Measurements from ENCODE around the gene NPY4R.
"Not testable (repeated sequence)": the region's sequence is repeated elsewhere in the genome, so short reads cannot be mapped to it uniquely, and the experiment has no call there.

DNA sequence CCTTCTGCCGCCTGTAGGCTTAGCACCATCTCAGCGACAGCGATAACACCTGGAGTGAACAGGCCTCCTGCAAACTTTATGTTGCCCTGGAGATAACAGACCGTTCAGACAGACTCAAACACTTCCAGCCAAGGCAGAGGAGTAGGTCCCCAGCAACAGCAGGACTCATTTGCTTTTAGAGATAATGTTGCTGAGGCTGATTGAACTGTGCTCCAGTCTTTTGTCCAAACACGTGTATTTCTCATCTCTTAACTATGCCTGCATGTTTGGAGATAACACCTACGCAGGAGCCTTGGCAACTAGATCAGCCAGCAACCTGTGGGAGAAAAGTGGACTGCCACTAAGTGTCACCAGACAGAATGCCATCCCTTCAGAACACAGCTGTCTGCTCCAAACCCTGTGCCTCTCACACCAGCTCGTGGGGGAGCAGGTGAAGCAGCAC is 23.9 kb downstream of the NPY4R start:
- not testable (repeated sequence) for TF ChIP-seq SIN3A (IDR thresholded peaks at IDR 0.05; ENCODE audit: low read depth); POLR2AphosphoS5 (IDR thresholded peaks at IDR 0.05; ENCODE audit: low read depth, low read length)
